Activated CD8-positive, alpha-beta T cell treated with anti-CD3 and anti-CD28 coated beads for 36 hours (primary cell): ENCODE data around the gene FOXP4. TPM values are rescaled to one million over a fixed set of nuclear protein-coding genes. Genes with fewer than 3 reads are reported as not detected.

Source experiments
- ATAC-seq: fragments of 200-7000 bp; cut with Tn5 transposase; one replicate; pipeline ENCODE4 v1.10.0; 2021; ENCODE audit warnings: mild to moderate bottlenecking, moderate library complexity
- CTCF ChIA-PET: fragments of 350-600 bp; sonication (Branson Sonifier 250); formaldehyde crosslinking; loops from one replicate; lab custom pipeline; 2021; ENCODE audit warnings: antibody characterized with exemption; lab: Charles Lee
- POLR2A ChIA-PET: fragments of 350-600 bp; sonication (Branson Sonifier 250); formaldehyde crosslinking; loops from one replicate; lab custom pipeline; 2021; ENCODE audit warnings: antibody characterized with exemption; lab: Charles Lee
- DNase-seq: peaks from one replicate; pipeline ENCODE4 v3.0.0-alpha.2; 2020
- H3K27ac Mint-ChIP-seq: one replicate; pipeline ENCODE4 v1.8.0; 2021; ENCODE audit warnings: mild to moderate bottlenecking, mixed read lengths
- H3K27me3 Mint-ChIP-seq: one replicate; pipeline ENCODE4 v1.8.0; 2021; ENCODE audit warnings: mixed read lengths
- H3K36me3 Mint-ChIP-seq: one replicate; pipeline ENCODE4 v1.8.0; 2021; ENCODE audit warnings: low read depth, mixed read lengths
- H3K4me1 Mint-ChIP-seq: one replicate; pipeline ENCODE4 v1.8.0; 2021; ENCODE audit warnings: low read depth, mixed read lengths
- H3K4me3 Mint-ChIP-seq: one replicate; pipeline ENCODE4 v1.8.0; 2021; ENCODE audit warnings: mild to moderate bottlenecking, moderate library complexity, mixed read lengths
- H3K9me3 Mint-ChIP-seq: one replicate; pipeline ENCODE4 v1.8.0; 2021; ENCODE audit warnings: mixed read lengths
- CTCF ChIP-seq: fragments of 200-600 bp; IDR thresholded peaks from one replicate; pipeline ENCODE4 v1.8.0; 2022; ENCODE audit warnings: antibody characterized with exemption, mild to moderate bottlenecking
- intact Hi-C: fragments of 100-400 bp; cut with micrococcal nuclease; formaldehyde crosslinking; loops from one replicate; pipeline ENCODE4 v1.10.0; 2022
- total RNA-seq, 2 experiments: library from RNA; stranded (reverse); gene quantifications; one replicate each; pipeline ENCODE4 v1.2.3, GENCODE V29; 2021

FOXP4 gene
- total RNA-seq, 2 experiments from 2014 or later: 11.0 to 11.8 TPM

GRCh38 chr6:41607036-41607435 is 60.9 kb downstream of the FOXP4 start:
- intact Hi-C loops: no loop called here
- Mint-ChIP-seq H3K36me3 (no peaks in the 10 kb centered on the region), H3K9me3 (no peaks in the 10 kb centered on the region), H3K27me3 (peaks cover 2% of the 10 kb centered on the region), H3K4me1 (peaks cover 2% of the 10 kb centered on the region), H3K27ac (no peak overlapping the region), H3K4me3 (no peak overlapping the region)
- ChIA-PET POLR2A (no interaction called here), CTCF (interaction anchor here (0.8 to 10.9 kb wide), 4 partner anchors 41 to 238 kb away, joined by 3 to 107 read pairs (median 6); no protein-coding TSS in a partner anchor)
- DNase-seq (no peak), ATAC-seq (no peak)
- TF ChIP-seq CTCF: no peak

- DNase-seq (no peak), ATAC-seq (no peak)
- peaks cover 3% of the 10 kb centered on the region for H3K9me3 Mint-ChIP-seq
- ChIA-PET POLR2A (no interaction called here), CTCF (interaction anchor here (0.8 to 2.4 kb wide), 2 partner anchors 74 to 239 kb away, joined by 3 to 9 read pairs; no protein-coding TSS in a partner anchor)
- H3K4me1 Mint-ChIP-seq: peaks cover 1% of the 10 kb centered on the region
- H3K27me3 Mint-ChIP-seq: peaks cover 3% of the 10 kb centered on the region
- no peak overlapping the region for H3K4me3 Mint-ChIP-seq
- H3K36me3 Mint-ChIP-seq: peaks cover 2% of the 10 kb centered on the region
- no peak for TF ChIP-seq CTCF
- intact Hi-C loops: no loop called here
- no peak overlapping the region for H3K27ac Mint-ChIP-seq
Measured at GRCh38 chr6:41607736-41608135, 61.6 kb downstream of the FOXP4 start.

- no peaks in the 10 kb centered on the region for H3K4me1 Mint-ChIP-seq
- no peak for DNase-seq
- no peak for TF ChIP-seq CTCF
- H3K9me3 Mint-ChIP-seq: peaks cover 3% of the 10 kb centered on the region
- H3K36me3 Mint-ChIP-seq: peaks cover 2% of the 10 kb centered on the region
- no peak overlapping the region for H3K4me3 Mint-ChIP-seq
- ATAC-seq: no peak
- H3K27me3 Mint-ChIP-seq: peaks cover 5% of the 10 kb centered on the region
- POLR2A ChIA-PET: no interaction called here
- intact Hi-C loops: no loop called here
- CTCF ChIA-PET: interaction anchor here (1.1 kb wide), 1 partner anchor 75 kb away, joined by 5 read pairs; no protein-coding TSS in a partner anchor
- H3K27ac Mint-ChIP-seq: no peak overlapping the region
Measured at GRCh38 chr6:41608443-41609151, 62.4 kb downstream of the FOXP4 start.

- CTCF ChIA-PET: interaction anchor here (1.4 to 2.6 kb wide), 2 partner anchors 12 to 69 kb away, joined by 6 to 12 read pairs; no protein-coding TSS in a partner anchor
Measured at GRCh38 chr6:41614715-41615114, 68.5 kb downstream of the FOXP4 start.

More at GRCh38 chr6:41614715-41615114, 68.5 kb downstream of the FOXP4 start:
- POLR2A ChIA-PET: interaction anchor here (1.0 kb wide), 1 partner anchor 16 kb away, joined by 4 read pairs; no protein-coding TSS in a partner anchor
- H3K4me3 Mint-ChIP-seq: no peak overlapping the region
- ATAC-seq (no peak), DNase-seq (no peak)
- H3K9me3 Mint-ChIP-seq: peaks cover 3% of the 10 kb centered on the region
- no peak overlapping the region for H3K27ac Mint-ChIP-seq
- H3K36me3 Mint-ChIP-seq: peaks cover 2% of the 10 kb centered on the region
- no peak for TF ChIP-seq CTCF
- no peaks in the 10 kb centered on the region for H3K4me1 Mint-ChIP-seq
- intact Hi-C loops: no loop called here
- peaks cover 11% of the 10 kb centered on the region for H3K27me3 Mint-ChIP-seq
